Activated T-cell treated with anti-CD3 and anti-CD28 coated beads, Interleukin-2, amount 50 U/mL, for 48 hours (primary cell): ENCODE measurements around the gene KDM7A.

Source experiments
- DNase-seq, 2 experiments: peaks; one replicate each; pipeline ENCODE4 v3.0.0-alpha.2; 2020

Gene KDM7A

GRCh38 chr7:140081774-140082425 is 94.9 kb downstream of the KDM7A start:
- DNase-seq, result no peak

- no peak for DNase-seq
Observed at GRCh38 chr7:140080919-140081318, 95.9 kb downstream of the KDM7A start.

DNA sequence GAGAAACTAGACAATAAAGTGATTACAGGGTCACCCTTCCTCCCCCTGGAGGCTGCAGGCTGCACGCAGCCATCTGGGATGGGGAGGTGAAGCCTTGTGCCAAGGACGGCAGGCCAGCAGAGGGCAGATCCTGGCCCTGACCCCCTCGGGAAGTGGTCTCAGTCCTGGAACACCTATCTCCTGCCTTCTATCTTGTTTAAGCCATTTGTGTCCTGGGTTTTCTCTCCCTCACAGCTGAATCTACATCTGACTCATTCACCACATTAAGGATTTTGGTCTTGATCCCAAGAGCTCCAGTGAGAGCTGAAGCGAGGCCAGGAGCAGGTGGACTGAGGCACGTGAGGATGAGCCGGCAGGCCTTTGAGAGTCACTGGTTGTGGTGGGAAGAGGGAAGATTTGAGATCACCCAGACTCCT is 97.7 kb downstream of the KDM7A start:
- DNase-seq, result no peak

DNA sequence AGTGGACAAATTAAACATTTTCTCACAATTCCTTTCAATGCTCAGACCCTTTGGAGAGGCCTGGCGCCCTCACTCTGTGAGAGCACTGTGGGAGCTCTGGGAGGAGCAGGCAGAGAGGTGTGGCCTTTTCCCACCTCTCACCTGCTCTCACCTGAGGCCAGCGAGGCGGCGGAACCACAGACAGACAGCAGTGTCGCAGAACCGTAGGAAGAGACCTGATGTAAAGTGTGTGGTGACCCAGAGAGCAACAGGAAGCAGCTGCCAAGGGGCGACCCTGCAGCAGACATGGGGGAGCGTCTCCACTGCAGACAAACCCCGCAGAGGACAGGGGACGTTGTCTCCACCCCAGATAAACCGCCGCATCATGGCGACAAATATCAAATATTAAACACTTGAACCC is 98.4 kb downstream of the KDM7A start:
- DNase-seq, result no peak

GRCh38 chr7:140074780-140075179 is 102.0 kb downstream of the KDM7A start:
- DNase-seq, result no peak

DNA sequence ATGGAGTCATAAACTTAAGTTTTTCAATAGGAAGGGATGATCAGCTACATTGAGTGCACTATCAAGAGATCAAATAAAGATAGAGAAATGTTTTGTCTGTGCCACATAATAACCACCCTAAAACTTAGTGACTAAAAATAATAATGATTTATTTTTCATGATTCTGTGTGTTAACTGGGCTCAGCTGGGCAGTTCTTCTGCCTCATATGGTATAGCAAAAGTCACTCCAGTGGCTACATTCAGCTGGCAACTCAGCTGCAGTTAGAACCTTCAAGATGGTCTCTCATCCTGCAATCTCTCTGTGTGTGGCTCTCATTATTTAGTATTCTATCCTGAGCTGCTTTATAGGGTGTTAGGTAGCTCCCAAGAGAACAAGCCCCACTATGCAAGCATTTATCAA is 106.2 kb downstream of the KDM7A start:
- DNase-seq, result no peak

DNA sequence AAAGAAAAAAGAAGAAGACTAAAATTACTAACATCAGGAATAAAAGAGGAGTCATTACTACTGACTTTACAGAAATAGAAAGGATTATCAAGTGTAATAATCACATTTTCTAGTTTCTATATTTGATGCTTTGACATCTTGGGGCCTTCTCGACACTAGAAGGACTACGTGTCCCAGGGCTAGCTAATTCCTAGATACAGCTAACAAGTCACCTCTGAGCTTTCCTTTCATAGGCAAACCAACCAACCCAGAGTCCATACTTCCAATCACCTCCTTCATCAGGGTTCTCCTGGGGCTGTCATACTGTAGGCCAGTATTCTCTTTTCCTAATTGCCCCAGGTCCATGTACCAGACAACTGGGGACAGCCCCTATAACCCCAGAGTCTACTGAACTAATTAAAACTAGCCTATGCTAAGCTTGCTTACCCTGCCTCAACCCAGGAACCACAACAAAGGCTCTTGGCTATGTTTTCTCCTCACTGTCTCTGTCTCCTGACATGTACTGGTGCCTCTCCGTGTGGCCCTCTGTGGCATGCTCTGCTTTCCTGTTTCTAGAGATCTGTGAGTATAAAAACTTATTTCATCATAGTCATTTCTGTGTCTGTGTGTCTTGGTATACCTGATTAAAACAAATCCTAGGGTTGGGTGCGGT is 107.4 kb downstream of the KDM7A start:
- DNase-seq, result no peak

- no peak for DNase-seq
Observed at GRCh38 chr7:140068033-140068432, 108.8 kb downstream of the KDM7A start.

- no peak for DNase-seq
Observed at GRCh38 chr7:140067052-140067451, 109.7 kb downstream of the KDM7A start.

DNA sequence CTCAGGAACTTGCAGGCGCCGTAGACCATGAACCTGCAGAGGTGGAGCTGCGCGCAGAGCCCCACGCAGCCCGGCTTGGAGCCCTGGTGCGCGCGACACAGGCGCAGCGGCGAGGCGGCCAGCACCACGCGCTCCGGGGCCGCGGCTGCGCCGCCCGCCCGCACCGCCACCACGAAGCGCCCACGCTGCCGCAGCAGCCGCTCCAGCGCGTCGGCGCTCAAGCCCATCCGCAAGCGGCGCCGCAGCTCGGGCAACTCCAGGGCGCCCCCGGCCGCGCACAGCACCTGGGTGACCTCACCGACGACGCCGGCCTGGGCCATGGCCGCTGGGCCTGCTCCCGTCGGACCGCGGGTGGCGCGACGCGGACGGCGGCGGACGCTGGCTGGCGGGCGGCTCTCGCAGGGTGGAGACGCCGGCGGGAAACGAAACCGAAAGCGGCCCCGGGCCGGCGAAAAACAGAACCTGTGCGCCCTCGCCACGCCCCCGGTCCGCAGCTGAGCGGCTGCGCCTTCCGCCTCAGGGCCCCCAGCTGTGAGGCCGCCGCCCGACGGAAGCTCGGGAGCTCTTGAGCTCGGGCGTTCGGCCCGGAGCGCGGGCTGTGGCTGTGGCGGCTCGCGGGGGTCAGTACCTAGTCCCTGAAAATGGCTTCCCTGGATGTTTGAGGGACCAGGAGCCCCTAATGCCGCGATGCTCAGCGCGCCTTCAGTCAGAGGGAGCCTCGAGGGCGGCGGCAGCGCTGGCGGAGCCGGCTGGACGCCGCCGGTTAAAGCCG is 114.1 kb downstream of the KDM7A start, which contains the start of gene PARP12:
Gene PARP12, minus strand, starts transcription at position 424 of the 772 bp plus-strand sequence. Its CDS starts 104 bp downstream, at position 320.
- peak; percentile 85 to 91 for DNase-seq

DNA sequence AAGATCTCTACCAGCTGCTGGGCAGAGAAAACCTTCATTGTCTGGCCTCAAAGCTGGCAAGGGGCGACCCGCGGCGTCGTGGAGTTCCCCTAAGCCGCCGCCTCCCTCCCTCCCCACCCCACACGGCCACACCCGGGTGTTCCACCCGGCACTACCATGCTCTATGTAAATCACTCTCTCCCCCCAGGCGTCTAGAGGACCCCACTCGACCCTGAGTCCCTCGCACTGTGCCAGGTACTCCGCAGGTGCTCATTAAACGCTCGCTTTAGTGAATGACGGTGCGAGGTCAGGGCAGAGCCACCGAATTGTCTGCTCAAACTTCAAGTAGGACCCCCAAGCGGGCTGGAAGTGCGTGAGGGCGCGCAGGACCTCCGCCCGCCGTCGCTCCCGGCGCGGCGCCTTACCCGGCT is 114.7 kb downstream of the KDM7A start:
- DNase-seq, result peak in 1 of 2 experiments; percentile 55

DNA sequence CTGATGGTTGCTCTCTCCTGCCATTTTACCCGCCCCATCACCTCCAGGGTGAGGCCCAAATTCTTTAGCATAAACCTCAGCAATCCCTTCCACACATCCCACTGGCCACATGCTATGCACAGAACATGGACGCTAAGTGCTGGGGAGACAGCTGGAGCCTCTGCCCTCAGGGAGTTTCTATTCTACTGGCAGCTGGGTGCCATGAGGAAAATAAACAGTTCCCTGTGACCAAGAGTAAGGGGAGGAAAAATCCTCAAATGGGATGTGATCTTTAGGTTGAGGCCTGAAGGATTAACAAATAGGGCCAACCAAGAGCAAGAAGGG is 115.2 kb downstream of the KDM7A start:
- no peak for DNase-seq

GRCh38 chr7:140060788-140061606 is 115.8 kb downstream of the KDM7A start:
- DNase-seq, result no peak

DNA sequence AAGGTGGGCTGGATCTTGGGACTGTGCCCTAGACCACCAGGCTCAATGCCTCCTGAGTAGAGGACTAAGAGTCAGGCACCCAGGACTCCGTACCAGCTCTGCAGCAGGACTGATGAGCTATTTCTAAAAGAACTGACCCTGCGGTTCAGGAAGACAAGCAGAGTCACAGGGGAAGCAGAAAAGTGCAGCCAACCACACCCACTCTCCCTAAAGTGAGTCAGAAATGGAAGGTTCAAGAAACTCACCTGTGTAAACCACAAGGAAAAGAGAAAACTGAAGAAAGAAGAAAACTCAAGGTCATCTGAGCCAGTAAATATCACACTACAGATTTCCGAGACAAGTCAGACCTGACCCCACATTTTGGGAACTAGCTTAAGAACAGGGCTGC is 116.5 kb downstream of the KDM7A start:
- no peak for DNase-seq

GRCh38 chr7:140059273-140060242 is 117.2 kb downstream of the KDM7A start:
- DNase-seq, result peak; percentile 55 to 56

- no peak for DNase-seq
Observed at GRCh38 chr7:140058517-140058916, 118.3 kb downstream of the KDM7A start.

DNA sequence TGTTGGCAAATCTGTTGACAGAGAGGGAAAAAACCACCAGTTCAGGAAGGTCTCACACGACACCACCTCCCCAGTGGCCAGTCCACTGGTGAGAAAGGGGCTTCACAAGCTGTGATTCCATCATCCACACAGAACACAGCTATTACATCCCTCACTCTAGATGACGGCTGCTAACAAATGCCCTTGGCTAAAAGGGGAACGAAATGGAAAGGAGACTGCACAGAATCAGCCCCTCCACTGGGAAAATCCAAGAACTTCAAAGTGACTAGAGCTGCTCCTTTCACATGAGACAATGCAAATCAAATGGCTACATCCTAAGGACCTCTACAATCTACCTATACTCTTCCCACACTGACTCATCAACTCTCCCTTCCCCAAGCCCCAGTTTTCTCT is 119.6 kb downstream of the KDM7A start:
- no peak for DNase-seq

- DNase-seq, result no peak
Observed at GRCh38 chr7:140056431-140057142, 120.2 kb downstream of the KDM7A start.

DNA sequence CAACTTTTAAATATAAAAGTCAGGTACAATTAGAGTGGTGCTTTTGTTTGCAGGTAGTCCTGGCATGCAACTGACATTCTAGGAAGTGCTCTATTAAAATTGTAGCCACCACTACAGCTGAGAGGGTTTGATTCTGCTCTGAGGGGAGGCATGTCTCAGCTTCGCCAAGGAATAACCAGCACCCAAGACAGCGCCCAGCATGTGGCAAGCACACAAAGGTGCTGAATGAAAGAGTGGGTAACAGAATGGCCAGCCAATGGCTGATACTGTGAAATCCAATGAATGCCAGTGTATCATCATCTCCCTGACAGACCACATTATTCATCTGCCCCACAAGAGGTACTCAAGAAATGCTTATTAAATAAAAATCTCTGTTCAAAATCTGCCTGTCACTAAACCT is 121.0 kb downstream of the KDM7A start:
- no peak for DNase-seq

DNA sequence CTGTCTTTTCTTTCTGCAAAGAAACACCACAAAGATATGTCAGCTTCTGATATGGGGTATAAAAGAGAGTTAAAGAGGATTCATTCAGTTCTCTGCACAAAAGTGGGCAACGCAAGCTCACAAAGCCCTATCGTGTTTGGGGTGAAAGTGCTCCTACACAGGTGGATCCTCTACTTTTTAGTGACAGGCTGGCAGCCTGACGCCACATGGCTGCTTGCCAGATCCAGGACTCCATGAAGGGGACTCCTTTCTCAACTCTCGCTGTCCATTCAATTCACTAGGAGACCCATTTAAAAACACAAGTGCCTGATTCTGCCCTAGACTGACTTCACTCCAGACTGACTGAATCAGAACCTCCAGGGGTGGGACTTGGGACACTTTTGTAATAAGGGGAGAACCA is 122.0 kb downstream of the KDM7A start:
- no peak for DNase-seq

DNA sequence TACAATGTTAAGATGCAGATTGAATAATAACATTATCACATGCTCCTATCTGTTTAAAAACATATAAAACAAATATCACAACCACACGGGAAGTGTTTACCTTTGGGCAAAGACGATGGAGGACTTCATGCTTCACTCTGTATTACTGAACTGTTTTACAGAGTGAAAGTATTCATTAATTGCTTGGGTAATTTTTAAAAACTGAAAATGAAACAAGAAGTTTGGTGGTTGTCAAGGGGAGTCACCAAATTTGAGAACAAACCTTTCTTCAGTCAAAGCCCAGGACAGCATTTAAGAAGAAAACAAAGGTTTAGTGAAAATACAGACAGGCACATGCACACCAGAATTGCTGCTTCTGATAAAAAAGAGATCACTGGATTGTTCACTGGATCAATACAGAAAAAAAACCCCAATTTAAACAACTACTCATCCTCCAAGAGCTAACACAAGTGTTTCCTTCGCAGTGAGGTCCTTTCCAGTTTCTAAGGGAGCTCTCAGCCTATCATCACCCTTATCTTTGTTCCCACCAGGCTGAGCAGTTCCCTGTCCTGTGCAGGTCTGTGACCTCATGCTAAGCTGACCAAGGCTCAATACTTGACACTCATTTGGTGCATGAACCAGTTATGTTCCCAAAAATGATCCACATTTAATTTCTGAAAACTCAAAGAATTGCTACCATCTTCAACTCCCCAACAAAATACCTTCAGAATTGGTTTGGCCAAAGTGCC is 122.8 kb downstream of the KDM7A start:
- DNase-seq, result no peak
